ENCODE data around the gene AGGF1.
"Not testable (repeated sequence)": the region's sequence is repeated elsewhere in the genome, so short reads cannot be mapped to it uniquely, and the experiment has no call there.

The AGGF1 gene

DNA sequence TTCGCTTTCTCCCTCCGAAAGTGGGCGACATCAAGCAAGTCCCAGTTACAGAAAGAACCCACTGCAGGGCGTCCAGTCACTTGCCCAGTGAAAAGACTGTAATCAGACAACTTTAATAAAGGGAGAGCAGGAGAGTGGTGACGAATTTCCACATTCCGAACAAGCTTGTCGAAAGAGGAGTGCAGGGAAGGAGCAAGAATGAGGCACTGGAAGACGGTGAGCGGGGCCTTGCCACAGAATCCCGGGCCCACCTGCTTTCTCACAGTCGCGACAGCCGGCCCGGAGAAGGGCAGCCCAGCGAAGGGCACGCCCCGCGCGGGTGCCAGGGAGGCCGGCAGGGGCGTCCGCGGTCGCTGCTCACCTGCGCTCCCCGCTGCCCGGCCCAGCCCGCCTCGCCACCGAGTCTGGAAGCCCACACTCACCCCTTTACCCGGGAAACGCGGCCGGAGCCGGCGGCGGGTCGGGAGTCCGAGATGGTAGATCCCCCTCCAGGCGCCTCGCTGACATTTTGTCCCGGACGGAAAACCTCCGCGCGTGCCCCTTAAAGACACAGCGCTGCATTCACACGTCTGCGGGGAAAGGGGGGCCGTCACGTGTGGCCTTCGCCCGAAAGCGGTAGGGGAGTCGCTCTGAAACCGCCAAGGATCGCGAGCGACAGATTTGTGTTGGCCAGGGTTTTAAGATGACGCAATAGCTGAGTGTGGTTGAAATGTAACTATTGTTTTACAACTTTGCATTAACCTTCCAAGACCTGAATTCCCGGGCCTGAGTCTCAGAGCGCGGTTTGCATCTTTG lies 56.7 kb downstream of the AGGF1 start, which contains the start of gene ZBED3:
TSS of gene ZBED3 (minus strand) at position 597 of the 795 bp plus-strand sequence. CDS start 9,407 bp downstream, outside the sequence.
- DNase-seq (ENCODE audit: low read depth in 2 of 2, low spot score in 1 of 2) = peak in 1 of 2 donors; percentile 24

DNA sequence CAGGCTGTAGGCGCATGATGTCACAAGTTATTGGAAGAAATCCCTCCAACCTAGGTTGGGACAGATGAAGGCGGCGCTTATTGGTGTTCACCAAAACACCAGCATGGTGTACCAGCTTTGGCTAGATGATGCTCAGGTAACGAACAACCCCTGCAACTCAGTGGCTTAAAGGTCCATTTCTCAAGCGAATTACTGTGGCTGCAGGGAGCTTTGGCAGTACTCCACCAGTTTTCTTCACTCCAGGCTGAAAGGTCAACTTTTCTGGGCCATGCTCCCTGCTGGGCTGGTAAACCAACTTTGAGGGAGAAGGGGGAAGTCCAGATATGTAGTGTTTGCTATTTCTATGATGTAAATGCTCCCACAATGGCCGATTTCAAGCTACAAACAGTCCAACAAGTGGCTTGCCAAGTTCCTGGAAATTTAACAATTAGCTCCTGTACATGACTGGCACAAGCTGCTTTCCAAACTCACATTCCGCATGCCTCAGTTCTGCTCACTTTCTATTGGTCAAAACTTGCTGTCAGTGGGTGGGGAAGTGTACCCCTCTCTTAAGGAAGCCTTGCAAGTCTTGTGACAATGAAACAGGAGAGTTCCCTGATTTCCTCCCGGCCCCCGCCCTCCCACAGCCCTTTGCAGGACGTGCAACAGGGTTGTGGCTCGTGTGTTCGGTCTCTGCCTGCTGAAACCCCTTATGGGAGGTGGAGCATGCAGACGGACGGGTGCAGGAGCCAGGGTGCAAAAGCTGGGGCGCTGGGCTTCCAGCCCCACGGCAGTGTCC lies 57.5 kb downstream of the AGGF1 start:
- no peak for DNase-seq (ENCODE audit: low read depth in 2 of 2, low spot score in 1 of 2)

DNA sequence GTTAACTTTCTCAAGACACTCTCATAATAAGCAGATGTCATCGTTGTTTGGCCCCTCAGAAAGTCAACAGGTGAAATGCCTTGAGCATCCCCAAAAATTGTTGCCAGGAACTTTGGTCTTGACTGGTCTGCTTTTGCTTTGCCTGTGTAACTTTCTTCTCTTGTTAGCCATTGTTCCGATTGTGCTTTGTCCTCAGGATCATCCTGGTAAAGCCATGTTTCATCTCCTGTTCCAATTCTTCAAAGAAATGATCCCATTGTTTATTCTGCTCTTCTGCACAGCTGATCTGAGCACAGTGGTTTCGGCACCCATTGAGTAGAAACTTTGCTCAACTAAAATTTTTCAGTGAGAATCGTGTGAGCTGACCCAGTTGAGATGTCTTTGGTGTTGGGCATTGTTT lies 65.0 kb downstream of the AGGF1 start:
- DNase-seq (ENCODE audit: low read depth in 2 of 2, low spot score in 1 of 2) = no peak

DNA sequence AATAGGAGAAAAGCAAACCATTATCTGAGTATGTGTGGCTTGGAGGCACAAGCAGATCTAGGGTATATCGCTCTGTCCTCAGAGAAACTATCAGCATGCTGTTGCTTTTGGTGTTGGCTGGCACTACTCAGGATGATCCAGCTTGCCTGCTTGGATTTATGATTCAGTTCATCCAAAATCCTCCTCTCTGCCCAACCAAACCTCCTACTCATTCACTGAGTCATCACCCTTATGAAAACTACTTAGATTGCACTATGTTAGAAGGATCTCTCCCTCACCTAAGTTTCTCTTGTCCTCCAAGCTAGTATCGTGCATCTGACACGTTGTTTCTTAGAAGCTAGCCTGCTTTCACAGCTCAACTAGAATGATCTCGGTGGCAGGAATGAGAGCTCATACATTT lies 71.1 kb downstream of the AGGF1 start:
- no peak for DNase-seq (ENCODE audit: low read depth in 2 of 2, low spot score in 1 of 2)

DNA sequence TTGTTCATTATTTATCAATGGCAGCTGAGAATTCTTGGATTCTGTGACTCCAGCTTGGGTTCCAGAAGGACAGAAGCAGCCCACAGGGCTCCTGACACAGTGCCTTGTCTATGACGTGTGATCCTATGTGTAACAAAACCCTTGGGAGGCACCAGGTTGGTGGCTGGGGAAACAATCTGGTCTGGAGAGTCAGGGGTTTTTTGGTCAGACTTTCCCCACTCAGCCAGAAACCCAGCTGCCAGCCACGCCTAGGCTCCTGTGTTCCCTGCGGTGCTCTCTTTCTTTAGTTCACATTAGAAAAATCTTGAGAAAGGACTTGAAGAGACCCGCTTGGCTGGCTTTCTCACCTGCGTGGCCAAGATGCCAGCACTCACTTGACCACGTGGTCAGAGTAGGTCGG lies 72.3 kb downstream of the AGGF1 start:
- no peak for DNase-seq (ENCODE audit: low read depth in 2 of 2, low spot score in 1 of 2)

DNA sequence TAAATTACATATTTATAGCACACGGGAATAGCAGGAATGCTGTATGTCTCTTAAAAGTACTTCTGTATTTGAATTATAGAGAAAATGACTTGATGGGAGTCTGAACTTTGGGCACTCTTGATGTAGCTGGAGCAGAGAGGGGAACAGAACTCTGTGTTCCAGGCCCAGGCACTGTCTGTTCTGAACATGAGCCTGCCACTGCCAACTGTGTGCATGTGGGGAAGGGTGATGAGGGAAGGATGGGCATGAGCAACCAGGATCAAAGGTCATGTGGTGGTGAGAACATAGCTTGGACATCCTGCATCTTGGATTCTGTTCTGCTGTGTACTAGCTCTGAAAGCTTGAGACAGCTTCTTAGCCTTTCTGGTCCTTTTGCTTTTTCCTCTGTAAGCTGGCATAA lies 73.3 kb downstream of the AGGF1 start:
- DNase-seq (ENCODE audit: low read depth in 2 of 2, low spot score in 1 of 2) = no peak

DNA sequence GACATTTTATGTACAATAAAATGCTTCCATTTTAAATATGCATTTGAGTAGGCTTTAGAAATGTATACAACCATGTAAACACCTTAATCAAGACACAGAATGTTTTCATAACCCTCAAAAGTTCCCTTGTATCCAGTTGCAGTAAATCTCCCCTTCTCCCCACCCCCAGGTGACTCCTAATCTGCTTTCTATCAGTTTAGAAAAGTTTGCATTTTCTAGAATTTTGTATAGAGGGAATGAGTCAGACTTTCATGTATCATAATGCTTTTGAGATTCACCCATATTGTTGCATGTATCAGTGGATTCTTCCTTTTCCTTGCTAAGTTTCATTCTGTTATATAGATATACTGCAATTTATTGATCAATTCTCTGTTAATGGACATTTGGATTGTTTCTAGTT lies 74.6 kb downstream of the AGGF1 start:
- DNase-seq (ENCODE audit: low read depth in 2 of 2, low spot score in 1 of 2) = no peak

DNA sequence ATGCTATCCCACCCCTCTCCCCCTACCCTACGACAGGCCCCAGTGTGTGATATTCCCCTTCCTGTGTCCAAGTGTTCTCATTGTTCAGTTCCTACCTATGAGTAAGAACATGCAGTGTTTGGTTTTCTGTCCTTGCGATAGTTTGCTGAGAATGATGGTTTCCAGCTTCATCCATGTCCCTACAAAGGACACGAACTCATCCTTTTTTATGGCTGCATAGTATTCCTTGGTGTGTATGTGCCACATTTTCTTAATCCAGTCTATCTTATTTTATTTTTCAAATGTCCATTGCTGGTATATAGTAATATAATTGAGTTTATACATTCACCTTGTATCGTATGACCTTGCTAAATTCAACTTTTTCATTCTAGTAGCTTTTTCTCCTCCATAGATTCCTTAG lies 76.8 kb downstream of the AGGF1 start:
- DNase-seq (ENCODE audit: low read depth in 2 of 2, low spot score in 1 of 2) = not testable (repeated sequence)
